H9 (cell line): ENCODE data around the gene VPS16. TPM values are rescaled to one million over a fixed set of nuclear protein-coding genes. Genes with fewer than 3 reads are reported as not detected.

Source experiments
- DNase-seq: peaks from one replicate; pipeline ENCODE4 v3.0.0-alpha.2; 2017
- H2AFZ ChIP-seq: one replicate; pipeline ENCODE4 v1.6.1; 2013; ENCODE audit warnings: mild to moderate bottlenecking, low read length, control low read depth, moderate library complexity
- H2AK5ac ChIP-seq: 2 replicates; pipeline ENCODE4 v1.6.1; 2013; ENCODE audit warnings: low read length, control low read depth, mixed read lengths; ENCODE audit not compliant: insufficient read length
- H2BK120ac ChIP-seq: one replicate; pipeline ENCODE4 v1.6.1; 2013; ENCODE audit warnings: low read depth, mild to moderate bottlenecking, low read length, control low read depth, inconsistent platforms; ENCODE audit not compliant: poor library complexity, severe bottlenecking
- H2BK12ac ChIP-seq: 2 replicates; pipeline ENCODE4 v1.6.1; 2013; ENCODE audit warnings: low read length, control low read depth, mixed read lengths, low read depth; ENCODE audit not compliant: insufficient read length
- H2BK15ac ChIP-seq: 2 replicates; pipeline ENCODE4 v1.6.1; 2013; ENCODE audit warnings: low read depth, low read length, control low read depth
- H2BK20ac ChIP-seq: one replicate; pipeline ENCODE4 v1.6.1; 2013; ENCODE audit warnings: low read depth, mild to moderate bottlenecking, low read length, control low read depth, inconsistent platforms; ENCODE audit not compliant: poor library complexity, severe bottlenecking
- H2BK5ac ChIP-seq: 2 replicates; pipeline ENCODE4 v1.6.1; 2013; ENCODE audit warnings: low read length, control low read depth, mixed read lengths; ENCODE audit not compliant: insufficient read length
- H3K14ac ChIP-seq: 2 replicates; pipeline ENCODE4 v1.6.1; 2013; ENCODE audit warnings: low read length, control low read depth; ENCODE audit not compliant: insufficient read depth
- H3K18ac ChIP-seq: 2 replicates; pipeline ENCODE4 v1.6.1; 2013; ENCODE audit warnings: low read depth, mild to moderate bottlenecking, mixed read lengths, low read length, control low read depth; ENCODE audit not compliant: insufficient read length
- H3K23ac ChIP-seq: 2 replicates; pipeline ENCODE4 v1.6.1; 2013; ENCODE audit warnings: low read length, control low read depth, mixed read lengths, low read depth; ENCODE audit not compliant: insufficient read length
- H3K23me2 ChIP-seq: 2 replicates; pipeline ENCODE4 v1.6.1; 2013; ENCODE audit warnings: low read depth, mild to moderate bottlenecking, mixed read lengths, low read length, control low read depth; ENCODE audit not compliant: insufficient read length, poor library complexity, severe bottlenecking
- H3K27ac ChIP-seq: 2 replicates; pipeline ENCODE4 v1.5.1; 2013; ENCODE audit warnings: low read length, control low read depth, mixed read lengths, low read depth; ENCODE audit not compliant: insufficient read length
- H3K27me3 ChIP-seq: 2 replicates; pipeline ENCODE4 v1.6.1; 2013; ENCODE audit warnings: low read length, control low read depth, inconsistent platforms; ENCODE audit not compliant: insufficient read depth
- H3K4ac ChIP-seq: 2 replicates; pipeline ENCODE4 v1.6.1; 2013; ENCODE audit warnings: low read depth, mild to moderate bottlenecking, control low read depth, inconsistent platforms, low read length, moderate library complexity
- H3K4me1 ChIP-seq: 2 replicates; pipeline ENCODE4 v1.6.1; 2013; ENCODE audit warnings: low read length, control low read depth, inconsistent platforms; ENCODE audit not compliant: insufficient read depth
- H3K4me2 ChIP-seq: 2 replicates; pipeline ENCODE4 v1.6.1; 2013; ENCODE audit warnings: low read length, control low read depth, mixed read lengths; ENCODE audit not compliant: insufficient read length, insufficient read depth
- H3K56ac ChIP-seq: 2 replicates; pipeline ENCODE4 v1.6.1; 2013; ENCODE audit warnings: low read depth, mild to moderate bottlenecking, mixed read lengths, low read length, control low read depth; ENCODE audit not compliant: insufficient read length
- H3K79me1 ChIP-seq: 2 replicates; pipeline ENCODE4 v1.6.1; 2013; ENCODE audit warnings: low read depth, mild to moderate bottlenecking, moderate library complexity, low read length, control low read depth, inconsistent platforms; ENCODE audit not compliant: insufficient read depth, poor library complexity, severe bottlenecking
- H3K79me2 ChIP-seq: 2 replicates; pipeline ENCODE4 v1.6.1; 2013; ENCODE audit warnings: low read length, control low read depth, inconsistent platforms; ENCODE audit not compliant: insufficient read depth
- H3K9ac ChIP-seq: 2 replicates; pipeline ENCODE4 v1.6.1; 2013; ENCODE audit warnings: low read length, control low read depth, mixed read lengths; ENCODE audit not compliant: insufficient read length; ENCODE audit errors: extremely low read depth
- H3K9me3 ChIP-seq: one replicate; pipeline ENCODE4 v1.6.1; 2013; ENCODE audit warnings: low read depth, low read length, inconsistent platforms; ENCODE audit not compliant: control insufficient read depth
- H3T11ph ChIP-seq: one replicate; pipeline ENCODE4 v1.6.1; 2013; ENCODE audit warnings: mild to moderate bottlenecking, low read length, control low read depth, inconsistent platforms
- H4K20me1 ChIP-seq: one replicate; pipeline ENCODE4 v1.6.1; 2013; ENCODE audit not compliant: control insufficient read depth, insufficient read length, insufficient read depth
- H4K5ac ChIP-seq: 2 replicates; pipeline ENCODE4 v1.6.1; 2013; ENCODE audit warnings: low read depth, mild to moderate bottlenecking, mixed read lengths, low read length, control low read depth; ENCODE audit not compliant: insufficient read length
- H4K8ac ChIP-seq: replicated peaks from 2 replicates; pipeline ENCODE4 v1.6.1; 2013; ENCODE audit warnings: low read length, control low read depth, mixed read lengths, low read depth; ENCODE audit not compliant: insufficient read length
- H4K91ac ChIP-seq: 2 replicates; pipeline ENCODE4 v1.6.1; 2013; ENCODE audit warnings: low read depth, mild to moderate bottlenecking, moderate library complexity, mixed read lengths, low read length, control low read depth; ENCODE audit not compliant: insufficient read length
- H3K27ac Mint-ChIP-seq, 3 experiments: 2 replicates in 2 of 3; 3 replicates in 1 of 3; pipeline ENCODE4 v1.8.0; 2020 to 2021; ENCODE audit warnings: mixed read lengths in 3 of 3, mild to moderate bottlenecking in 1 of 3, moderate library complexity in 1 of 3
- H3K27me3 Mint-ChIP-seq: 2 replicates; pipeline ENCODE4 v1.8.0; 2021; ENCODE audit warnings: low read depth, mild to moderate bottlenecking, moderate library complexity, mixed read lengths
- H3K36me3 Mint-ChIP-seq, 3 experiments: 2 replicates in 2 of 3; 3 replicates in 1 of 3; pipeline ENCODE4 v1.8.0; 2020 to 2021; ENCODE audit warnings: low read depth in 3 of 3, mixed read lengths in 3 of 3; ENCODE audit not compliant: insufficient read depth in 1 of 3
- H3K4me1 Mint-ChIP-seq, 2 experiments: 2 replicates each; pipeline ENCODE4 v1.8.0; 2020; ENCODE audit warnings: mixed read lengths in 2 of 2
- H3K4me3 Mint-ChIP-seq, 2 experiments: 2 replicates in 1 of 2; 3 replicates in 1 of 2; pipeline ENCODE4 v1.8.0; 2020 to 2021; ENCODE audit warnings: mild to moderate bottlenecking in 2 of 2, mixed read lengths in 2 of 2, moderate library complexity in 1 of 2
- H3K9me3 Mint-ChIP-seq, 2 experiments: 2 replicates in 1 of 2; 3 replicates in 1 of 2; pipeline ENCODE4 v1.8.0; 2020; ENCODE audit warnings: mild to moderate bottlenecking in 2 of 2, mixed read lengths in 2 of 2, moderate library complexity in 1 of 2
- WGBS: extraction: QIAGEN DNeasy Blood & Tissue Kit; methylation state at CpG from one replicate; pipeline ENCODE4 v1.1.7; 2013; ENCODE audit warnings: missing lambda C conversion rate, low lambda C conversion rate, mixed read lengths; ENCODE audit not compliant: insufficient read length; ENCODE audit errors: extremely low coverage; 5-methylcytosine and 5-hydroxymethylcytosine counted together
- total RNA-seq: library from RNA; stranded (reverse); gene quantifications from 2 replicates; pipeline ENCODE4 v1.2.1, GENCODE V29; 2021
- TF ChIP-seq, protein P1 (sequence below): fragments of 200-600 bp; sonication (generic); conservative IDR thresholded peaks from 3 replicates; pipeline ENCODE4 v1.8.0; 2021; ENCODE audit warnings: antibody characterized with exemption, mild to moderate bottlenecking

Gene VPS16
- total RNA-seq, 1 experiment from 2014 or later = 32.1 TPM

DNA sequence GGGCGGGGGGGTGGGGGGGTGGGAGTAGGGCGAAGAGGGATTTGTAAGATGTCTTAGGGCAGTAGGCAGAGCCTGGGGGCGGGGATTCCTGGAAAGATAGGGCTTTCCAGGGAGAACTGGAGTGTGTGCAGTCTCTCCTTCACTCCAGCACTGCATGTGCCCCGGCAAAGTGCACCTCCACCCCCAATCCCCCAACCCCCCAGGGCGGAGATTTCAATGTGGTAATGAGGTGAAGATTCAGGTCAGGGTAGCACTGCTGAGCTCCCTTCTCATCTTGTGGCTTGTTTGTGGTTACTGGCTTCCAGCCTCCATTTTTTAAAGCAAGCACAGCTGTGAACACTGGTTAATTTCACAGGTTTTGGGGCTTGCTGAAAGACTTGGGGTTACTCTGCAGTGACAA is 18.5 kb upstream of the VPS16 start:
- Histone ChIP-seq H2AFZ (no peak overlapping the region), H3K18ac (no peak overlapping the region), H2BK12ac (no peak overlapping the region), H3K23me2 (peaks cover 6% of the 10 kb centered on the region), H3K79me1 (no peaks in the 10 kb centered on the region), H3K27me3 (peaks cover 9% of the 10 kb centered on the region; the same call in 1 of the 2 replicates), H2BK120ac (no peak overlapping the region), H3K4me1 (no peaks in the 10 kb centered on the region), H4K5ac (no peak overlapping the region), H3K56ac (no peak overlapping the region), H2BK20ac (no peak overlapping the region), H3K4me2 (no peak overlapping the region), H3K79me2 (no peaks in the 10 kb centered on the region), H3T11ph (no peak overlapping the region), H3K9me3 (no peaks in the 10 kb centered on the region), H2AK5ac (no peak overlapping the region), H3K27ac (no peak overlapping the region), H2BK5ac (no peak overlapping the region), H3K4ac (no peak overlapping the region), H4K91ac (no peak overlapping the region), H3K14ac (no peak overlapping the region), H2BK15ac (no peak overlapping the region), H4K8ac (no peak overlapping the region), H3K23ac (no peak overlapping the region), H4K20me1 (no peaks in the 10 kb centered on the region), H3K9ac (no peak overlapping the region)
- TF ChIP-seq, protein P1, sequence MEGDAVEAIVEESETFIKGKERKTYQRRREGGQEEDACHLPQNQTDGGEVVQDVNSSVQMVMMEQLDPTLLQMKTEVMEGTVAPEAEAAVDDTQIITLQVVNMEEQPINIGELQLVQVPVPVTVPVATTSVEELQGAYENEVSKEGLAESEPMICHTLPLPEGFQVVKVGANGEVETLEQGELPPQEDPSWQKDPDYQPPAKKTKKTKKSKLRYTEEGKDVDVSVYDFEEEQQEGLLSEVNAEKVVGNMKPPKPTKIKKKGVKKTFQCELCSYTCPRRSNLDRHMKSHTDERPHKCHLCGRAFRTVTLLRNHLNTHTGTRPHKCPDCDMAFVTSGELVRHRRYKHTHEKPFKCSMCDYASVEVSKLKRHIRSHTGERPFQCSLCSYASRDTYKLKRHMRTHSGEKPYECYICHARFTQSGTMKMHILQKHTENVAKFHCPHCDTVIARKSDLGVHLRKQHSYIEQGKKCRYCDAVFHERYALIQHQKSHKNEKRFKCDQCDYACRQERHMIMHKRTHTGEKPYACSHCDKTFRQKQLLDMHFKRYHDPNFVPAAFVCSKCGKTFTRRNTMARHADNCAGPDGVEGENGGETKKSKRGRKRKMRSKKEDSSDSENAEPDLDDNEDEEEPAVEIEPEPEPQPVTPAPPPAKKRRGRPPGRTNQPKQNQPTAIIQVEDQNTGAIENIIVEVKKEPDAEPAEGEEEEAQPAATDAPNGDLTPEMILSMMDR = no peak
- Mint-ChIP-seq H3K36me3 (no peaks in the 10 kb centered on the region; a peak in 1 of 7 replicates), H3K4me1 (peaks cover 18 to 22% of the 10 kb centered on the region in 2 experiments), H3K4me3 (no peak overlapping the region; a peak in 1 of 5 replicates), H3K9me3 (0 out of 5 replicates have a peak, but pooled peaks cover 0 to 2% of the 10 kb centered on the region in 2 experiments), H3K27me3 (peaks cover 39% of the 10 kb centered on the region), H3K27ac (no peak overlapping the region)
- WGBS = no CpG with 5 or more reads among the region's 5 CpGs
- no peak for DNase-seq
